ENCODE measurements around the gene C3.
A peak's percentile ranks its signal among the peaks of the same experiment; 100 is the strongest.

GRCh38 chr19:6663236-6664201 is 56.9 kb downstream of the C3 start:
- TF ChIP-seq CTCF (IDR thresholded peaks at IDR 0.05 in 8 of 11, conservative IDR thresholded peaks at IDR 0.05 in 3 of 11) (no peak), POLR2AphosphoS5 (IDR thresholded peaks at IDR 0.05) (peak in 1 of 3 donors; percentile 31)

Data from spleen (tissue), 7 donors.